Right kidney (tissue), 1 donor: ENCODE measurements around the gene NRP2.

Source experiments
- DNase-seq: peaks from one replicate; pipeline ENCODE4 v3.0.0-alpha.2; 2016

Gene NRP2

GRCh38 chr2:205754285-205754923, 72.1 kb downstream of the NRP2 start:
- DNase-seq = no peak

GRCh38 chr2:205754924-205755321, 72.6 kb downstream of the NRP2 start:
- no peak for DNase-seq

GRCh38 chr2:205755923-205756322, 73.6 kb downstream of the NRP2 start:
- DNase-seq = no peak

GRCh38 chr2:205757271-205757670, 75.0 kb downstream of the NRP2 start:
- DNase-seq = no peak

GRCh38 chr2:205758051-205758450, 75.8 kb downstream of the NRP2 start:
- no peak for DNase-seq

- DNase-seq = no peak
These were observed 76.2 kb downstream of the NRP2 start for GRCh38 chr2:205758500-205758899.

GRCh38 chr2:205759257-205759656, 77.0 kb downstream of the NRP2 start:
- no peak for DNase-seq

GRCh38 chr2:205759732-205760131, 77.4 kb downstream of the NRP2 start:
- no peak for DNase-seq

- DNase-seq = no peak
These were observed 77.9 kb downstream of the NRP2 start for GRCh38 chr2:205760157-205760556.

- no peak for DNase-seq
These were observed 79.1 kb downstream of the NRP2 start for GRCh38 chr2:205761421-205761820.

- no peak for DNase-seq
These were observed 80.6 kb downstream of the NRP2 start for GRCh38 chr2:205762881-205763280.

- peak; percentile 63 for DNase-seq
These were observed 81.5 kb downstream of the NRP2 start for GRCh38 chr2:205763708-205764211.

- no peak for DNase-seq
These were observed 82.0 kb downstream of the NRP2 start for GRCh38 chr2:205764270-205764746.

- DNase-seq = no peak
These were observed 82.8 kb downstream of the NRP2 start for GRCh38 chr2:205765151-205765550.

GRCh38 chr2:205766779-205767359, 84.6 kb downstream of the NRP2 start:
- DNase-seq = no peak

GRCh38 chr2:205767617-205768016, 85.3 kb downstream of the NRP2 start:
- no peak for DNase-seq

GRCh38 chr2:205768341-205768740, 86.0 kb downstream of the NRP2 start:
- no peak for DNase-seq

GRCh38 chr2:205768815-205769494, 86.7 kb downstream of the NRP2 start:
- DNase-seq = no peak

GRCh38 chr2:205769495-205769850, 87.2 kb downstream of the NRP2 start:
- no peak for DNase-seq

GRCh38 chr2:205769879-205770278, 87.6 kb downstream of the NRP2 start:
- no peak for DNase-seq

GRCh38 chr2:205770577-205770976, 88.3 kb downstream of the NRP2 start:
- DNase-seq = no peak

GRCh38 chr2:205771031-205771430, 88.7 kb downstream of the NRP2 start:
- DNase-seq = no peak

GRCh38 chr2:205771666-205772065, 89.4 kb downstream of the NRP2 start:
- no peak for DNase-seq

GRCh38 chr2:205772983-205773382, 90.7 kb downstream of the NRP2 start:
- no peak for DNase-seq
